NB4 (cell line): ENCODE results near the gene MYD88.

ENCODE experiments used
- MAX ChIP-seq: IDR thresholded peaks from 2 replicates; pipeline ENCODE4 v1.6.1; 2011; ENCODE audit warnings: low read depth, low read length
- MYC ChIP-seq: IDR thresholded peaks from 2 replicates; pipeline ENCODE4 v1.6.1; 2011; ENCODE audit warnings: low read depth, low read length
- POLR2A ChIP-seq: IDR thresholded peaks from 2 replicates; pipeline ENCODE4 v1.6.1; 2011; ENCODE audit warnings: mild to moderate bottlenecking; ENCODE audit not compliant: insufficient read length; ENCODE audit errors: extremely low read depth
- TF ChIP-seq, protein P1 (sequence below): IDR thresholded peaks from one replicate; pipeline ENCODE4 v1.5.1; 2012; ENCODE audit warnings: low read depth, low read length

DNA sequence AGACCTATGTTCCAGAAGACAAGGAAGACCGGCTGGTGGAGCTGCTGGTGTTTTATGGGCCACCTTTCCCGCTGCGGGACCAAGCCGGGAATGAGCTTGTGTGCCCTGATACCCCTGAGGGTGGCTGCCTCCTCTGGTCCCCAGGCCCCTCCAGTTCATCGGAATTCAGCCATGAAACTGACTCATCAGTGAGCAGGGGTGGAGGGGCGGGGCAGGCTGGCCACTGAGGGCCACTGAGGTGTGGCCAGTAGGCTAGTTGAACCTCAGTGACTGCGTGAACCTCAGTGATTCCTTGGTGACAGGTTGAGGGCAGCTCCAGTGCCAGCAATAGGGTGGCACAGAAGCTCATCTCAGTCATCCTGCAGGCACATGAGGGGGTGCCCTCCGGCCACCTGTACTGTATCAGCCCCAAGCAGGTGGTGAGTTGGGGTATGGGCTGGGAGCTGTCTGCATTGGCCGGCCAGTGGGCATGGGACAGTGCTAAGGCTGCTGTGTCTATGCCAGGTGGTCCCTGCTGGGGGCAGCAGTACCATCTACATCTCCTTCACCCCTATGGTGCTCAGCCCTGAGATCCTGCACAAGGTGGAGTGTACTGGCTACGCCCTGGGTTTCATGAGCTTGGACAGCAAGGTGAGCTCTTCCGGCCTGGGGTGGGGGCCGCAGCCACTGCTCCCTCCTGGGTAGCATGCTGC, 21.8 kb upstream of the MYD88 start:
- TF ChIP-seq, protein P1, sequence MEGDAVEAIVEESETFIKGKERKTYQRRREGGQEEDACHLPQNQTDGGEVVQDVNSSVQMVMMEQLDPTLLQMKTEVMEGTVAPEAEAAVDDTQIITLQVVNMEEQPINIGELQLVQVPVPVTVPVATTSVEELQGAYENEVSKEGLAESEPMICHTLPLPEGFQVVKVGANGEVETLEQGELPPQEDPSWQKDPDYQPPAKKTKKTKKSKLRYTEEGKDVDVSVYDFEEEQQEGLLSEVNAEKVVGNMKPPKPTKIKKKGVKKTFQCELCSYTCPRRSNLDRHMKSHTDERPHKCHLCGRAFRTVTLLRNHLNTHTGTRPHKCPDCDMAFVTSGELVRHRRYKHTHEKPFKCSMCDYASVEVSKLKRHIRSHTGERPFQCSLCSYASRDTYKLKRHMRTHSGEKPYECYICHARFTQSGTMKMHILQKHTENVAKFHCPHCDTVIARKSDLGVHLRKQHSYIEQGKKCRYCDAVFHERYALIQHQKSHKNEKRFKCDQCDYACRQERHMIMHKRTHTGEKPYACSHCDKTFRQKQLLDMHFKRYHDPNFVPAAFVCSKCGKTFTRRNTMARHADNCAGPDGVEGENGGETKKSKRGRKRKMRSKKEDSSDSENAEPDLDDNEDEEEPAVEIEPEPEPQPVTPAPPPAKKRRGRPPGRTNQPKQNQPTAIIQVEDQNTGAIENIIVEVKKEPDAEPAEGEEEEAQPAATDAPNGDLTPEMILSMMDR = peak; percentile 32
- TF ChIP-seq POLR2A = no peak
- TF ChIP-seq MAX = no peak
- TF ChIP-seq MYC = no peak
